HEK293 (cell line): ENCODE results near the gene GSC2.

Experiments used
- CTCF ChIP-seq: fragments of 450-650 bp; formaldehyde crosslinking; IDR thresholded peaks from 2 replicates; pipeline ENCODE4 v1.5.1; 2016; ENCODE audit warnings: missing biosample characterization, missing genetic modification characterization
- ZBTB49 ChIP-seq: fragments of 450-650 bp; formaldehyde crosslinking; IDR thresholded peaks from 2 replicates; pipeline ENCODE4 v1.5.1; 2016; ENCODE audit warnings: missing biosample characterization, missing genetic modification characterization, low read depth
- ZEB2 ChIP-seq: fragments of 450-650 bp; formaldehyde crosslinking; IDR thresholded peaks from 2 replicates; pipeline ENCODE4 v1.5.1; 2016; ENCODE audit warnings: missing biosample characterization, missing genetic modification characterization
- ZNF140 ChIP-seq: fragments of 450-650 bp; formaldehyde crosslinking; IDR thresholded peaks from 2 replicates; pipeline ENCODE4 v1.5.1; 2016; ENCODE audit warnings: missing biosample characterization, missing genetic modification characterization
- ZNF596 ChIP-seq: fragments of 450-650 bp; IDR thresholded peaks from 2 replicates; pipeline ENCODE4 v1.5.0; 2018; ENCODE audit warnings: missing biosample characterization, mild to moderate bottlenecking, missing genetic modification characterization, moderate library complexity
- TF ChIP-seq, protein P1 (sequence below): fragments of 450-650 bp; IDR thresholded peaks from 2 replicates; pipeline ENCODE4 v1.5.1; 2018; ENCODE audit warnings: missing biosample characterization, mild to moderate bottlenecking, missing genetic modification characterization

- TF ChIP-seq ZEB2 (tag by site-specific recombination): no peak
- TF ChIP-seq CTCF (tag by site-specific recombination): no peak
- no peak for TF ChIP-seq ZNF140
- TF ChIP-seq, protein P1, sequence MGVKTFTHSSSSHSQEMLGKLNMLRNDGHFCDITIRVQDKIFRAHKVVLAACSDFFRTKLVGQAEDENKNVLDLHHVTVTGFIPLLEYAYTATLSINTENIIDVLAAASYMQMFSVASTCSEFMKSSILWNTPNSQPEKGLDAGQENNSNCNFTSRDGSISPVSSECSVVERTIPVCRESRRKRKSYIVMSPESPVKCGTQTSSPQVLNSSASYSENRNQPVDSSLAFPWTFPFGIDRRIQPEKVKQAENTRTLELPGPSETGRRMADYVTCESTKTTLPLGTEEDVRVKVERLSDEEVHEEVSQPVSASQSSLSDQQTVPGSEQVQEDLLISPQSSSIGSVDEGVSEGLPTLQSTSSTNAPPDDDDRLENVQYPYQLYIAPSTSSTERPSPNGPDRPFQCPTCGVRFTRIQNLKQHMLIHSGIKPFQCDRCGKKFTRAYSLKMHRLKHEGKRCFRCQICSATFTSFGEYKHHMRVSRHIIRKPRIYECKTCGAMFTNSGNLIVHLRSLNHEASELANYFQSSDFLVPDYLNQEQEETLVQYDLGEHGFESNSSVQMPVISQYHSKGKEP (tag by site-specific recombination): no peak
- no peak for TF ChIP-seq ZBTB49 (tag by site-specific recombination)
- no peak for TF ChIP-seq ZNF596 (tag by site-specific recombination)
These were observed 27.2 kb downstream of the GSC2 start for GRCh38 chr22:19122752-19123492.
